Body of pancreas (tissue), 4 donors: Measurements from ENCODE around the gene DGKQ.
"Not testable (repeated sequence)": the region's sequence is repeated elsewhere in the genome, so short reads cannot be mapped to it uniquely, and the experiment has no call there.

Source experiments
- POLR2A ChIP-seq, 3 donors: fragments of 450-650 bp; IDR thresholded peaks; one replicate each; pipeline ENCODE4 v1.6.1; 2016; ENCODE audit warnings: antibody characterized with exemption in 3 of 3, mild to moderate bottlenecking in 2 of 3
- TF ChIP-seq, protein P1 (sequence below), 7 experiments: fragments of 450-650 bp in 4 of 7; fragments of 200-600 bp in 3 of 7; sonication (generic) in 3 of 7; IDR thresholded peaks; one replicate each; pipeline ENCODE4 v1.5.1; 2016 to 2019; ENCODE audit warnings: antibody characterized with exemption in 7 of 7

DNA sequence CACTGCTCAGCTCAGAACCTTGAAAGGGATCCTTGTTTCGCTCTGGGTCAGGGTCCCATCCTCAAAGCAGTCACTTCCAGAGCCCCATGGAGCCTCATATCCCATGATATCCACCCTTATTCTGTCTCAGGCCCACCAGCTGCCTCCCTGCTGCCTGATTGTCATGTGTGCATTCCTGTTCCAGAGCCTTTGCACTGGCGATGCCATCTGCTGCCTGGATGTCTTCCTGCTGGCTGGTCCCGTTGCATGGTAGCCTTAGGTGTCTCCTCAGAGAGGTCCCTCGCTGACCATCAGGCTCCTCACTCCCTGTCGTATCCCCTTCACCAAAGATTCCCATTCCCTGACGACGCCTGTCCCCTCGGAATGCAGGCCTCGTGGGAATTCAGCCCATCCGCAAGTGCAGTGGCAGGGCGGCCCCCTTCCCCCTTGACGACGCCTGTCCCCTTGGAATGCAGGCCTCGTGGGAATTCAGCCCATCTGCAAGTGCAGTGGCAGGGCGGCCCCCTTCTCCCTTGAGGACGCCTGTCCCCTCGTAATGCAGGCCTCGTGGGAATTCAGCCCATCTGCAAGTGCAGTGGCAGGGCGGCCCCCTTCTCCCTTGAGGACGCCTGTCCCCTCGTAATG, 26.0 kb upstream of the DGKQ start:
- TF ChIP-seq, protein P1, sequence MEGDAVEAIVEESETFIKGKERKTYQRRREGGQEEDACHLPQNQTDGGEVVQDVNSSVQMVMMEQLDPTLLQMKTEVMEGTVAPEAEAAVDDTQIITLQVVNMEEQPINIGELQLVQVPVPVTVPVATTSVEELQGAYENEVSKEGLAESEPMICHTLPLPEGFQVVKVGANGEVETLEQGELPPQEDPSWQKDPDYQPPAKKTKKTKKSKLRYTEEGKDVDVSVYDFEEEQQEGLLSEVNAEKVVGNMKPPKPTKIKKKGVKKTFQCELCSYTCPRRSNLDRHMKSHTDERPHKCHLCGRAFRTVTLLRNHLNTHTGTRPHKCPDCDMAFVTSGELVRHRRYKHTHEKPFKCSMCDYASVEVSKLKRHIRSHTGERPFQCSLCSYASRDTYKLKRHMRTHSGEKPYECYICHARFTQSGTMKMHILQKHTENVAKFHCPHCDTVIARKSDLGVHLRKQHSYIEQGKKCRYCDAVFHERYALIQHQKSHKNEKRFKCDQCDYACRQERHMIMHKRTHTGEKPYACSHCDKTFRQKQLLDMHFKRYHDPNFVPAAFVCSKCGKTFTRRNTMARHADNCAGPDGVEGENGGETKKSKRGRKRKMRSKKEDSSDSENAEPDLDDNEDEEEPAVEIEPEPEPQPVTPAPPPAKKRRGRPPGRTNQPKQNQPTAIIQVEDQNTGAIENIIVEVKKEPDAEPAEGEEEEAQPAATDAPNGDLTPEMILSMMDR (IDR thresholded peaks at IDR 0.05), result not testable (repeated sequence)
- TF ChIP-seq POLR2A (IDR thresholded peaks at IDR 0.05), result not testable (repeated sequence)
